ENCODE results near the gene LGMN. TPM values are rescaled to one million over a fixed set of nuclear protein-coding genes. Genes with fewer than 3 reads are reported as not detected.

Gene LGMN
- total and polyA plus RNA-seq, 2 donors (not counting 1 experiment from before 2014, with no cell fraction given): 17.6 to 21.1 TPM

DNA sequence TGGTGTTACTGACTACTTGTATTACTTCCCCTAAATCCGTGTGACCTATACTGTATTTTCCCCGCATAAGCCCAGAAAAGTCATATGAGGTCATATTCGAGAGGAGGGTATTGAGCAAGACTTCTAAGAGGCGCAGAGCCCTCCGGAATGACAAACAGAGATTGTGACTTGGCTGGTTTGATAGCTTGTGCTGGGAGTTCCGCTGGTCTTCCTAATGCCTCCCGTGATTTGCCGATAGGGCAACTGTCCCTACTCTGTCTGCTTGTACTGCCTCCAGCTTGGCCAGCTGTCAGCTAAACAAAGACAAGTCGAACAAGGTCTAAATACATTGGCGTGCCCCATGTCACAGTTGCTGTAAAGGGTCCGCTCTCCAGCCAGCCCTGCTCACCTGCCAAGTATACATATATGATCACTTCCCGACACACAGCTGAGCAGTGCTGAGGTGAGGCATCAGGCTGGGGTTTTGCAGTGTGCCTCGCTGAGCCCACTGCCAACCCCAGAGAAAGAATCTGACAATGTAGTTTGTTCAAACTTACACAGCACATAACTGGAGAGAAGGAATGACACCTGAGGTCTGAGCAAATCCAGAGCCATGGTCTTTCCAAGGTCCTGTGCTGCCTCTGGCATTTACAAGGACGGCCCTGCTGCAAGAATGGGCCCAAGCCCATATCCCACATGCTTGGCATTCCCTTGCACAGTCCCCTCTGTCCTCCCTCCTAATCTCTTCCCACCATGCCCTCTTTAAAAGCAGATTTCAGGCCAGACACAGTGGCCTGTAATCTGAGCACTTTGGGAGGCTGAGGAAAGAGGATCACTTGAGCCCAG, 23.7 kb downstream of the LGMN start:
- peaks cover 0 to 3% of the 10 kb centered on the region in 2 experiments for H3K36me3 ChIP-seq (replicated peaks in 1 of 2; ENCODE audit: control extremely low read depth in 1 of 2, control insufficient read depth in 1 of 2, extremely low read depth in 1 of 2, insufficient read depth in 2 of 2, low read length in 1 of 2)
- no peaks in the 10 kb centered on the region for H4K20me1 ChIP-seq (ENCODE audit: control insufficient read depth, insufficient read depth, low read length, poor library complexity, severe bottlenecking)
- H3K4me3 ChIP-seq (ENCODE audit: control extremely low read depth in 1 of 5, extremely low read depth in 1 of 5, insufficient read depth in 1 of 5, low read depth in 2 of 5, low read length in 4 of 5): no peak overlapping the region
- no peak for TF ChIP-seq CTCF (IDR thresholded peaks at IDR 0.05)
- TF ChIP-seq EZH2 (IDR thresholded peaks at IDR 0.05; ENCODE audit: borderline replicate concordance, insufficient read depth, low read depth, low read length, poor library complexity, severe bottlenecking): no peak
- H3K4me2 ChIP-seq (replicated peaks; ENCODE audit: low read depth, low read length, poor library complexity, severe bottlenecking): no peak overlapping the region
- H2AFZ ChIP-seq (ENCODE audit: insufficient read depth, low read depth, low read length, poor library complexity, severe bottlenecking): no peak overlapping the region
- no peak overlapping the region for H3K9ac ChIP-seq (ENCODE audit: low read length)
- no peaks in the 10 kb centered on the region for H3K27me3 Mint-ChIP-seq
- no peaks in the 10 kb centered on the region for H3K27me3 ChIP-seq (replicated peaks in 1 of 4; ENCODE audit: control extremely low read depth in 1 of 4, control insufficient read depth in 3 of 4, insufficient read depth in 4 of 4, low read length in 3 of 4)
- CTCF ChIA-PET: interaction anchor here (1.0 to 1.3 kb wide), 3 partner anchors 9 to 62 kb away, joined by 3 read pairs; no protein-coding TSS in a partner anchor
- H3K27ac Mint-ChIP-seq: no peak overlapping the region
- no peak overlapping the region for H3K27ac ChIP-seq (ENCODE audit: low read length in 2 of 2)
- H3K4me1 ChIP-seq (ENCODE audit: control insufficient read depth in 2 of 2, insufficient read depth in 2 of 2, low read length in 2 of 2): peaks cover 0 to 6% of the 10 kb centered on the region in 2 donors
- DNase-seq (no peak), ATAC-seq (ENCODE audit: low read depth) (no peak)
- no peak overlapping the region for H3K4me3 Mint-ChIP-seq
- peaks cover 14% of the 10 kb centered on the region for H3K4me1 Mint-ChIP-seq
- intact Hi-C loops (cut with micrococcal nuclease): no loop called here
- WGBS (ENCODE audit: insufficient coverage): 97% methylated on average over 13 of the region's 14 CpGs
- H3K79me2 ChIP-seq (ENCODE audit: control insufficient read depth, insufficient read depth, low read length): no peaks in the 10 kb centered on the region
- no peaks in the 10 kb centered on the region for H3K9me3 Mint-ChIP-seq (ENCODE audit: insufficient read depth)
- peaks cover 0 to 9% (median 0%) of the 10 kb centered on the region in 3 donors for H3K9me3 ChIP-seq (ENCODE audit: control extremely low read depth in 1 of 3, control insufficient read depth in 2 of 3, insufficient read depth in 1 of 3, low read length in 2 of 3)
- POLR2A ChIA-PET: no interaction called here

GRCh38 chr14:92719890-92720323, 28.5 kb downstream of the LGMN start:
- no peak overlapping the region for H3K4me3 Mint-ChIP-seq
- intact Hi-C loops (cut with micrococcal nuclease): no loop called here

More at GRCh38 chr14:92719890-92720323, 28.5 kb downstream of the LGMN start:
- ChIA-PET CTCF (interaction anchor here (1.7 kb wide), 1 partner anchor 8 kb away, joined by 7 read pairs; no protein-coding TSS in a partner anchor), POLR2A (no interaction called here)
- H3K79me2 ChIP-seq (ENCODE audit: control insufficient read depth, insufficient read depth, low read length): no peaks in the 10 kb centered on the region
- no peak overlapping the region for H3K27ac Mint-ChIP-seq
- no peak for ATAC-seq (ENCODE audit: low read depth)
- H3K9me3 ChIP-seq (ENCODE audit: control extremely low read depth in 1 of 3, control insufficient read depth in 2 of 3, insufficient read depth in 1 of 3, low read length in 2 of 3): no peaks in the 10 kb centered on the region
- H3K27me3 ChIP-seq (replicated peaks in 1 of 4; ENCODE audit: control extremely low read depth in 1 of 4, control insufficient read depth in 3 of 4, insufficient read depth in 4 of 4, low read length in 3 of 4): no peaks in the 10 kb centered on the region
- DNase-seq: no peak
- H3K27me3 Mint-ChIP-seq: no peaks in the 10 kb centered on the region
- no peak overlapping the region for H3K9ac ChIP-seq (ENCODE audit: low read length)
- no peak overlapping the region for H3K4me3 ChIP-seq (ENCODE audit: control extremely low read depth in 1 of 5, extremely low read depth in 1 of 5, insufficient read depth in 1 of 5, low read depth in 2 of 5, low read length in 4 of 5)
- H3K9me3 Mint-ChIP-seq (ENCODE audit: insufficient read depth): no peaks in the 10 kb centered on the region
- no peak overlapping the region for H3K27ac ChIP-seq (ENCODE audit: low read length in 2 of 2)
- peaks cover 7% of the 10 kb centered on the region for H3K4me1 Mint-ChIP-seq
- H3K4me1 ChIP-seq (ENCODE audit: control insufficient read depth in 2 of 2, insufficient read depth in 2 of 2, low read length in 2 of 2): no peaks in the 10 kb centered on the region
- H3K4me2 ChIP-seq (replicated peaks; ENCODE audit: low read depth, low read length, poor library complexity, severe bottlenecking): no peak overlapping the region
- H4K20me1 ChIP-seq (ENCODE audit: control insufficient read depth, insufficient read depth, low read length, poor library complexity, severe bottlenecking): no peaks in the 10 kb centered on the region
- TF ChIP-seq CTCF (IDR thresholded peaks at IDR 0.05) (no peak), EZH2 (IDR thresholded peaks at IDR 0.05; ENCODE audit: borderline replicate concordance, insufficient read depth, low read depth, low read length, poor library complexity, severe bottlenecking) (no peak)
- no peak overlapping the region for H2AFZ ChIP-seq (ENCODE audit: insufficient read depth, low read depth, low read length, poor library complexity, severe bottlenecking)
- peaks cover 0 to 2% of the 10 kb centered on the region in 2 experiments for H3K36me3 ChIP-seq (replicated peaks in 1 of 2; ENCODE audit: control extremely low read depth in 1 of 2, control insufficient read depth in 1 of 2, extremely low read depth in 1 of 2, insufficient read depth in 2 of 2, low read length in 1 of 2)
- WGBS (ENCODE audit: insufficient coverage): no CpG with 5 or more reads among the region's 5 CpGs

All from B cell (primary cell).